BJ (cell line): ENCODE measurements around the gene MPC2. TPM values are rescaled to one million over a fixed set of nuclear protein-coding genes. Genes with fewer than 3 reads are reported as not detected.

Experiments used
- polyA plus RNA-seq: library from polyadenylated mRNA; depleted of rRNA; stranded (reverse); fragments of >200 nt; gene quantifications from 2 replicates; pipeline ENCODE4 v1.2.3, GENCODE V29; 2011; rRNA removed

Gene MPC2
- polyA plus RNA-seq, 1 experiment, result 24.2 TPM

Other genes starting within 250 kb of the MPC2 start
- 79.1 and 125 TPM in 2 replicates for gene MPZL1, start 215.1 kb downstream of the MPC2 start, polyA plus RNA-seq
- 0.02 and 0.05 TPM in 2 replicates for gene ADCY10, start 22.9 kb downstream of the MPC2 start, polyA plus RNA-seq
- gene DCAF6, start 389 bp downstream of the MPC2 start, polyA plus RNA-seq, result 50.8 and 98.3 TPM in 2 replicates
- gene GPR161, start 199.9 kb upstream of the MPC2 start, polyA plus RNA-seq, result 14.7 and 20.4 TPM in 2 replicates
- gene TIPRL, start 241.9 kb upstream of the MPC2 start, polyA plus RNA-seq, result 17.2 and 37.6 TPM in 2 replicates